Keratinocyte (primary cell): ENCODE measurements around the gene ADAD2. TPM values are rescaled to one million over a fixed set of nuclear protein-coding genes. Genes with fewer than 3 reads are reported as not detected.

Experiments
- DNase-seq: peaks from one replicate; pipeline ENCODE4 v3.0.0-alpha.2; 2011; ENCODE audit warnings: low read depth, missing footprints, low spot score
- FAIRE-seq: peaks from 2 replicates; lab custom pipeline; 2011; peaks lifted over from hg19 to GRCh38; lab: Jason Lieb, UNC
- H2AFZ ChIP-seq: 2 replicates; pipeline ENCODE4 v1.6.0; 2012; ENCODE audit warnings: low read length, control low read depth, inconsistent platforms; ENCODE audit not compliant: control insufficient read depth
- H3K27ac ChIP-seq: 2 replicates; pipeline ENCODE4 v1.5.1; 2011; ENCODE audit warnings: low read length; ENCODE audit not compliant: control insufficient read depth, insufficient read depth
- H3K27me3 ChIP-seq: 3 replicates; pipeline ENCODE4 v1.6.0; 2011; ENCODE audit warnings: low read length; ENCODE audit not compliant: control insufficient read depth, insufficient read depth; ENCODE audit errors: extremely low read depth
- H3K36me3 ChIP-seq, 2 experiments: 2 replicates in 1 of 2; 3 replicates in 1 of 2; pipeline ENCODE4 v1.5.1; 2011; ENCODE audit warnings: low read length in 2 of 2, mild to moderate bottlenecking in 1 of 2; ENCODE audit not compliant: control insufficient read depth in 2 of 2, insufficient read depth in 2 of 2; ENCODE audit errors: extremely low read depth in 1 of 2
- H3K4me1 ChIP-seq: 3 replicates; pipeline ENCODE4 v1.5.1; 2011; ENCODE audit warnings: low read length; ENCODE audit not compliant: control insufficient read depth, insufficient read depth; ENCODE audit errors: extremely low read depth
- H3K4me2 ChIP-seq: 3 replicates; pipeline ENCODE4 v1.6.0; 2011; ENCODE audit warnings: low read depth, low read length; ENCODE audit not compliant: control insufficient read depth, insufficient read depth; ENCODE audit errors: extremely low read depth
- H3K4me3 ChIP-seq, 3 experiments: fragments of 200-600 bp in 1 of 3; sonication (generic) in 1 of 3; 2 replicates in 2 of 3; 3 replicates in 1 of 3; pipeline ENCODE4 v1.5.1; 2011 to 2016; ENCODE audit warnings: low read length in 3 of 3, mild to moderate bottlenecking in 3 of 3, control low read depth in 2 of 3, inconsistent platforms in 1 of 3, low read depth in 1 of 3, mixed read lengths in 1 of 3, mixed run types in 1 of 3, moderate library complexity in 1 of 3; ENCODE audit not compliant: control insufficient read depth in 2 of 3, insufficient read depth in 2 of 3; ENCODE audit errors: extremely low read depth in 1 of 3
- H3K79me2 ChIP-seq: 2 replicates; pipeline ENCODE4 v1.6.0; 2012; ENCODE audit warnings: low read length; ENCODE audit not compliant: control insufficient read depth, insufficient read depth
- H3K9ac ChIP-seq: 3 replicates; pipeline ENCODE4 v1.6.0; 2011; ENCODE audit warnings: low read length; ENCODE audit not compliant: control insufficient read depth, insufficient read depth; ENCODE audit errors: extremely low read depth
- H3K9me1 ChIP-seq: 3 replicates; pipeline ENCODE4 v1.6.0; 2011; ENCODE audit warnings: low read length; ENCODE audit not compliant: control insufficient read depth, insufficient read depth; ENCODE audit errors: extremely low read depth
- H3K9me3 ChIP-seq: 2 replicates; pipeline ENCODE4 v1.5.1; 2012; ENCODE audit warnings: low read depth, low read length; ENCODE audit not compliant: control insufficient read depth
- H4K20me1 ChIP-seq: 3 replicates; pipeline ENCODE4 v1.6.0; 2011; ENCODE audit warnings: low read length; ENCODE audit not compliant: control insufficient read depth, insufficient read depth; ENCODE audit errors: extremely low read depth
- EZH2 ChIP-seq: IDR thresholded peaks from one replicate; pipeline ENCODE4 v1.6.1; 2012; ENCODE audit warnings: inconsistent platforms, mild to moderate bottlenecking, low read length, moderate library complexity
- dilution Hi-C: fragments of 300-500 bp; cut with MboI; formaldehyde crosslinking; loops from one replicate; pipeline ENCODE4 v1.7.0; 2020; ENCODE audit warnings: low sequenced_read_pairs; ENCODE audit not compliant: extremely low pct_ligation_motif_present
- polyA plus RNA-seq, 5 experiments: library from polyadenylated mRNA; depleted of rRNA in 3 of 5; stranded (reverse) in 3 of 5; stranded (forward) in 1 of 5; unstranded in 1 of 5; fragments of >200 nt; gene quantifications; 1 replicate in 1 of 5; 2 replicates in 3 of 5; 3 replicates in 1 of 5; pipeline versions ENCODE4 v1.2.1 to v1.2.3, GENCODE V29; 2011 to 2012; ENCODE audit warnings: missing spikeins in 2 of 5, low read depth in 1 of 5, low replicate concordance in 1 of 5
- TF ChIP-seq, protein P1 (sequence below), 3 experiments: IDR thresholded peaks in 1 of 3; conservative IDR thresholded peaks in 1 of 3; optimal IDR thresholded peaks in 1 of 3; 2 replicates in 2 of 3; 3 replicates in 1 of 3; pipeline versions ENCODE3 to v1.5.1; 2011; ENCODE audit warnings: low read length in 3 of 3, mild to moderate bottlenecking in 3 of 3, moderate library complexity in 2 of 3, control low read depth in 1 of 3, inconsistent platforms in 1 of 3; ENCODE audit not compliant: insufficient read depth in 2 of 3; ENCODE audit errors: extremely low read depth in 1 of 3

ADAD2 gene
- polyA plus RNA-seq, 1 donor (not counting 4 experiments of a cell fraction or from before 2014, with no cell fraction given), result not detected

GRCh38 chr16:84205976-84206691, 15.2 kb downstream of the ADAD2 start:
- Histone ChIP-seq H3K36me3 (no peaks in the 10 kb centered on the region), H3K9ac (no peak overlapping the region), H4K20me1 (no peaks in the 10 kb centered on the region), H3K9me1 (no peaks in the 10 kb centered on the region), H3K9me3 (no peaks in the 10 kb centered on the region), H3K27ac (no peak overlapping the region), H3K4me3 (no peak overlapping the region), H3K4me2 (no peak overlapping the region), H3K27me3 (peaks cover 6% of the 10 kb centered on the region), H2AFZ (no peak overlapping the region), H3K4me1 (no peaks in the 10 kb centered on the region), H3K79me2 (no peaks in the 10 kb centered on the region)
- DNase-seq (no peak), FAIRE-seq (no peak)
- dilution Hi-C loops, result no loop called here
- TF ChIP-seq EZH2, result no peak
- TF ChIP-seq, protein P1, sequence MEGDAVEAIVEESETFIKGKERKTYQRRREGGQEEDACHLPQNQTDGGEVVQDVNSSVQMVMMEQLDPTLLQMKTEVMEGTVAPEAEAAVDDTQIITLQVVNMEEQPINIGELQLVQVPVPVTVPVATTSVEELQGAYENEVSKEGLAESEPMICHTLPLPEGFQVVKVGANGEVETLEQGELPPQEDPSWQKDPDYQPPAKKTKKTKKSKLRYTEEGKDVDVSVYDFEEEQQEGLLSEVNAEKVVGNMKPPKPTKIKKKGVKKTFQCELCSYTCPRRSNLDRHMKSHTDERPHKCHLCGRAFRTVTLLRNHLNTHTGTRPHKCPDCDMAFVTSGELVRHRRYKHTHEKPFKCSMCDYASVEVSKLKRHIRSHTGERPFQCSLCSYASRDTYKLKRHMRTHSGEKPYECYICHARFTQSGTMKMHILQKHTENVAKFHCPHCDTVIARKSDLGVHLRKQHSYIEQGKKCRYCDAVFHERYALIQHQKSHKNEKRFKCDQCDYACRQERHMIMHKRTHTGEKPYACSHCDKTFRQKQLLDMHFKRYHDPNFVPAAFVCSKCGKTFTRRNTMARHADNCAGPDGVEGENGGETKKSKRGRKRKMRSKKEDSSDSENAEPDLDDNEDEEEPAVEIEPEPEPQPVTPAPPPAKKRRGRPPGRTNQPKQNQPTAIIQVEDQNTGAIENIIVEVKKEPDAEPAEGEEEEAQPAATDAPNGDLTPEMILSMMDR (optimal IDR thresholded peaks at IDR 0.05 in 1 of 3, IDR thresholded peaks at IDR 0.05 in 1 of 3, conservative IDR thresholded peaks at IDR 0.05 in 1 of 3; ENCODE audit: extremely low read depth in 1 of 3, insufficient read depth in 2 of 3, low read length in 3 of 3), result no peak

DNA sequence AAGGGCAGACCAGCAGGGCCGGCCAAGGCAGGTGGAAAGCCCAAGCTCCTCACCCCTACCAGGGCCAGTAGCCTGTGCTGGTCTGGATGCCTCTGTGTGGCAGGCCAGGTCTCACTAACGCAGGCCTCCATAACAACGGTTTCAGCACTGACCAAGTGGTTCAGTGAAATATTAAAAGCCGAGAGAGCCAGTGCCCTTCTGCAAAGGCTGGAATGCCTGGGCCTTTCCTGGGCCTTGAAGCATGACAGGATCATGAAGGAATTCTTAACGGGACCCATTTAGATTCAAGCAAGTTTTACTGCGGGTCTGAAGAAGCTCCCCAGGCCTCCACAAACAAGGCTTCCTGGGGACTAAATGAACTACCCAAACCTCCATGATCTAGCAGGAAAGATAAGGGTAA, 16.3 kb downstream of the ADAD2 start:
- no peak overlapping the region for H3K4me2 ChIP-seq
- no peak overlapping the region for H3K27ac ChIP-seq
- peaks cover 6% of the 10 kb centered on the region for H3K27me3 ChIP-seq
- no peaks in the 10 kb centered on the region for H3K4me1 ChIP-seq
- no peak overlapping the region for H3K9ac ChIP-seq
- H4K20me1 ChIP-seq, result no peaks in the 10 kb centered on the region
- no peaks in the 10 kb centered on the region for H3K9me1 ChIP-seq
- no peaks in the 10 kb centered on the region for H3K36me3 ChIP-seq
- no peak for TF ChIP-seq EZH2
- TF ChIP-seq, protein P1 (optimal IDR thresholded peaks at IDR 0.05 in 1 of 3, IDR thresholded peaks at IDR 0.05 in 1 of 3, conservative IDR thresholded peaks at IDR 0.05 in 1 of 3; ENCODE audit: extremely low read depth in 1 of 3, insufficient read depth in 2 of 3, low read length in 3 of 3), result no peak
- H3K79me2 ChIP-seq, result no peaks in the 10 kb centered on the region
- dilution Hi-C loops, result no loop called here
- no peak overlapping the region for H2AFZ ChIP-seq
- no peaks in the 10 kb centered on the region for H3K9me3 ChIP-seq
- FAIRE-seq (no peak), DNase-seq (no peak)
- H3K4me3 ChIP-seq, result no peak overlapping the region
